SJCRH30 (cell line): Measurements from ENCODE around the gene KRT78. TPM values are rescaled to one million over a fixed set of nuclear protein-coding genes. Genes with fewer than 3 reads are reported as not detected.
"Not testable (repeated sequence)": the region's sequence is repeated elsewhere in the genome, so short reads cannot be mapped to it uniquely, and the experiment has no call there.

Experiments
- DNase-seq, 2 experiments: peaks; one replicate each; pipeline ENCODE4 v3.0.0-alpha.2; 2015 to 2020
- H3K27ac ChIP-seq: fragments of 250-450 bp; sonication (Bioruptor Pico); 2 replicates; pipeline ENCODE4 v1.5.1; 2020; ENCODE audit warnings: mild to moderate bottlenecking, moderate library complexity
- H3K27me3 ChIP-seq: fragments of 250-450 bp; sonication (Bioruptor Pico); 2 replicates; pipeline ENCODE4 v1.5.1; 2020; ENCODE audit warnings: mild to moderate bottlenecking, moderate library complexity
- H3K36me3 ChIP-seq: fragments of 250-450 bp; sonication (Bioruptor Pico); 2 replicates; pipeline ENCODE4 v1.5.1; 2020; ENCODE audit warnings: mild to moderate bottlenecking, moderate library complexity
- H3K4me1 ChIP-seq: fragments of 250-450 bp; sonication (Bioruptor Pico); 2 replicates; pipeline ENCODE4 v1.5.1; 2020; ENCODE audit warnings: mild to moderate bottlenecking, moderate library complexity
- H3K4me3 ChIP-seq: fragments of 250-450 bp; sonication (Bioruptor Pico); 2 replicates; pipeline ENCODE4 v1.5.1; 2020; ENCODE audit warnings: mild to moderate bottlenecking, moderate library complexity
- H3K9me3 ChIP-seq: fragments of 250-450 bp; sonication (Bioruptor Pico); replicated peaks from 2 replicates; pipeline ENCODE4 v1.5.1; 2020; ENCODE audit warnings: mild to moderate bottlenecking, moderate library complexity
- total RNA-seq: library from RNA; depleted of rRNA; stranded (reverse); fragments of >200 nt; shearing (Covaris generic); gene quantifications from 2 replicates; pipeline ENCODE4 v1.2.3, GENCODE V29; 2014; rRNA removed

Gene KRT78, protein sequence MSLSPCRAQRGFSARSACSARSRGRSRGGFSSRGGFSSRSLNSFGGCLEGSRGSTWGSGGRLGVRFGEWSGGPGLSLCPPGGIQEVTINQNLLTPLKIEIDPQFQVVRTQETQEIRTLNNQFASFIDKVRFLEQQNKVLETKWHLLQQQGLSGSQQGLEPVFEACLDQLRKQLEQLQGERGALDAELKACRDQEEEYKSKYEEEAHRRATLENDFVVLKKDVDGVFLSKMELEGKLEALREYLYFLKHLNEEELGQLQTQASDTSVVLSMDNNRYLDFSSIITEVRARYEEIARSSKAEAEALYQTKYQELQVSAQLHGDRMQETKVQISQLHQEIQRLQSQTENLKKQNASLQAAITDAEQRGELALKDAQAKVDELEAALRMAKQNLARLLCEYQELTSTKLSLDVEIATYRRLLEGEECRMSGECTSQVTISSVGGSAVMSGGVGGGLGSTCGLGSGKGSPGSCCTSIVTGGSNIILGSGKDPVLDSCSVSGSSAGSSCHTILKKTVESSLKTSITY
- not detected in 2 replicates for total RNA-seq

DNA sequence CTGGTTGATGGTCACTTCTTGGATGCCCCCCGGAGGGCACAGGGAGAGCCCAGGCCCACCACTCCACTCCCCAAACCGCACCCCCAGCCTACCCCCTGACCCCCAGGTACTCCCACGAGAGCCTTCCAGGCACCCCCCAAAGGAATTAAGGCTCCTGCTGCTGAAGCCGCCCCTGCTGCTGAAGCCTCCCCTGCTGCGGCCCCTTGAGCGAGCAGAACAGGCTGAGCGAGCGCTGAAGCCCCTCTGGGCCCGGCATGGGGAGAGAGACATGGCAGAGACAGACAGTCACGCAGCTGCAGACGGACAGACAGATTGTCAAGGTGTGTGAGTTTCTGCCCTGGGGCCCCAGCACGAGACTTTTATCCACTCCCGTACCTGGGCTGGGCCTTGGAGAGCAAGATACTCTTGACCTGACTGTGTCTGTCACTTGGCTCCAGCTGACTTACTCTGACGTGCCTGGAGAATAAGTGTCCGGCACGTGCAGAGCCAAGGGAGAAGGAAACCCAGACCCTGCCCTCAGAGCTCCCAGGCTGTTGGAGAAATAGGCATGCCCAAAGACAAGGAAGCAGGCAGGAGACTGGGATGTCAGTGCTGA is at the start of gene KRT78:
KRT78 (minus strand) TSS at position 334 of the 595 bp plus-strand sequence; CDS start at position 270, 64 bp downstream.
- DNase-seq: no peak
- no peaks in the 10 kb centered on the region for H3K36me3 ChIP-seq
- no peak within 1 kb of the TSS for H3K4me3 ChIP-seq
- H3K9me3 ChIP-seq: no peaks in the 10 kb centered on the region
- no peaks in the 10 kb centered on the region for H3K4me1 ChIP-seq
- H3K27ac ChIP-seq: no peak within 1 kb of the TSS
- no peaks in the 10 kb centered on the region; the same call in 1 of the 2 replicates for H3K27me3 ChIP-seq

DNA sequence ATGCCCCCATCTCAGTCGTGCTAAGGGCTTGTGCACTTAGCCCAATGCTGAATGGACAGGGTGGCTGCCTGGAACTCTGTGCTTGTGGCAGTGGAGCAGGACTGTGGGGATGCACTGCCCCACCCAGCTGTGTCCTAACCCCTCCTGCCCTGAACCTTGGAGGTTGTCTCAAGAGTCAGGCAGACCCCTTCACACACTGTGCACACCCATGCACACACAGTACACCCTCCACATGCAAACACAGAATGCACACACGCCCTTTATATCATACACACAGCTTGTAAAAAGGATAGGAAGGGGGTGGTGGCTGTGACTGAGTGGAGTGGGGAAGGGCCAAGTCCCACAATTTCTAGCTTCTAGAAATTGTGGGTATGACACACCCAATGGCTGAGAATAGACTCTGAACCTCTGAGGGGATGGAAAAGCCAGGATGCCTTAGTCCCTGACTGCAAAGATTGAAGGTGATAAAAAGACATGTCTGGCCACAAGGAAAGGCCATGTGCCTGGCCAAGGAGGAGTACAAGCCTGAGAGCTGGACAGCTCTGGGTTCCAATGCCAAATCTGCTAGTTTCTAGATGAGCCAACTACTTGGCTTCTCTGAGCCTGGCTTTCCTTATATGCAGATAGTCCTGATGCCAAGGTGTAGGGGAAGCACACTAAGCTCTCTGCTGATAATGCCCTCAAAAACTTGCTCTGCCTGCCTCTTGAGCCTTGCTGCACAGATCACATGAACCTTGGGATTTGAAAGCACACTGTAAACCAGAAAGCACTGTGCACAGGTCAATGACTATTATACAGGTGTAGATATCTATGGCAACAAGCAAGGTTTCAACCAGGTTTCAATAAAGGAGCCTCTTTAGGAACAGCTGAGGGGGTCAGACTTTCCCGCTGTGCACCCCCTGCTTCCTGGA is 47.7 kb upstream of the KRT78 start:
- Histone ChIP-seq H3K4me1 (peaks cover 17% of the 10 kb centered on the region), H3K27me3 (no peaks in the 10 kb centered on the region), H3K9me3 (no peaks in the 10 kb centered on the region), H3K4me3 (no peak overlapping the region), H3K27ac (no peak overlapping the region), H3K36me3 (no peaks in the 10 kb centered on the region)
- no peak for DNase-seq

DNA sequence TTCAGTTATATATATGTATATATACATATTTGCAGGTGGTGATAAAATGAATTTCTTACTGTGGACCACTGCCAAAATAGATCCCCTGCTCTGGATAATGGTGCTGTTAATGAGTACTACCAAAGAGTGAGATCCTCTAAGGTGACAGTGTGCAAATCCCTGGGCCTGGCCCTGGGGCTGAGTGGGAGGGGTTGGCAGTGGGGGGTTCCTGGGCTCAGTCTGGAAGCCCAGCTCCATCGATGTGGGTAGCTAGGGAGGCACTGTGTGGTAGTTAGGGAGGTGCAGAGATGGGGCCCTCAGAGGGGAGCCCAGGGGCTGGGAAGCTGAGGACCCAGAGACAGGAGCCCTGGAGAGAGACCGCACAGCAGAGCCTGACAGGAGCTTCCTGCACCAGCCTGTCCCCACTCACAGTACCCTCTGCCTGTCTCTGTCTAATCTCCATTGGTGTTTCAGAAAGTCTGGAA is 47.0 kb upstream of the KRT78 start:
- H3K27me3 ChIP-seq: no peaks in the 10 kb centered on the region
- no peaks in the 10 kb centered on the region for H3K9me3 ChIP-seq
- DNase-seq: no peak
- H3K4me1 ChIP-seq: peaks cover 17% of the 10 kb centered on the region
- H3K27ac ChIP-seq: no peak overlapping the region
- no peak overlapping the region for H3K4me3 ChIP-seq
- H3K36me3 ChIP-seq: no peaks in the 10 kb centered on the region

DNA sequence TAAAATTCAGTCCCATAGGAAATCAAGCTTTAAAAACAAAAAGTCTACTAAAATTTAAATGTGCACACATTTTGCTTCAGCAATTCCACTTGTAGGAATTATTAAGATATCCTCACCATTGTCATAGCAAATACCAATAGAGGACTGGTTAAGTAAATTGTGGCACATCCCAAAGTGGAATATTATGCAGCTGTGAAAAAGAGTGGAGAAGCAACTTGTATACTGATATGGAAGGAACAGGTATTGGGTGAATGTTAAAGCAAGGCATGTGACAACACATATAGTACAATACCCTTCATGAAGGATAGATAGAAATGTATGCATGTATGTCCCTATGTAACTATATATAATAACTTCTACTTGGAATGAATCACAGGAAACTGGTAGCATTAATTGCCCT is 44.2 kb upstream of the KRT78 start:
- Histone ChIP-seq H3K27me3 (no peaks in the 10 kb centered on the region), H3K4me1 (peaks cover 17% of the 10 kb centered on the region), H3K9me3 (no peaks in the 10 kb centered on the region), H3K36me3 (no peaks in the 10 kb centered on the region), H3K4me3 (no peak overlapping the region), H3K27ac (no peak overlapping the region)
- DNase-seq: no peak

DNA sequence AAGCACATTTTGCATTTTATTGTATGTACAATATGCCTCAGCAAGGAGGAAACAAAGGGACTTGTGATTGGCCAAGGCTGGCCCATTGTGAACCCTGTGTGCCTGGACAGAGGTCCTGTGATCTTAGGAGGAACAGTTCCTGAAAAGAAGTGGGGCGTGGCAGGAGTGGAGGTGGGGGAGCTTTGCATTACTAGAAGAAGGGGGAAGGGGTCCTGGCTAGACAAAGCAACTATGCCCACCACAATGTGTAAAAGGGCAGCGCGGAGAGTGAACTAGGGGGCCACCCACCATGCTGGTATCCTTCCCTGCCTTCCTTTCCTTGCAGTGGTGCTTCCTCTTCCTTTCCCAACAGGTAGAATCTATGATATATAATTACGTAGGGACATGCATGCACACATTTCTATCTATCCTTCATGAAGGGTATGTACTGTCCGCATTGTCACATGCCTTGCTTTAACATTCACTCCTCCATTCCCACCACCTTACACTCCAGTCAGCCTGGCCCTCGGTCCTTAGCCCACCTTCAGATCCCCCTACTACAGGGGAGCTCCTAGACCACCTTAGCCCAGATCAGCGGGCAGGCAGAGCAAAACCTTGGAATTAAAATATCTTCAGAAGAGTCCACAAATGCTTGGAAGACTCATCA is 43.5 kb upstream of the KRT78 start:
- no peaks in the 10 kb centered on the region for H3K9me3 ChIP-seq
- H3K4me1 ChIP-seq: peaks cover 17% of the 10 kb centered on the region
- H3K4me3 ChIP-seq: no peak overlapping the region
- no peak overlapping the region for H3K27ac ChIP-seq
- no peak for DNase-seq
- H3K36me3 ChIP-seq: no peaks in the 10 kb centered on the region
- H3K27me3 ChIP-seq: no peaks in the 10 kb centered on the region

DNA sequence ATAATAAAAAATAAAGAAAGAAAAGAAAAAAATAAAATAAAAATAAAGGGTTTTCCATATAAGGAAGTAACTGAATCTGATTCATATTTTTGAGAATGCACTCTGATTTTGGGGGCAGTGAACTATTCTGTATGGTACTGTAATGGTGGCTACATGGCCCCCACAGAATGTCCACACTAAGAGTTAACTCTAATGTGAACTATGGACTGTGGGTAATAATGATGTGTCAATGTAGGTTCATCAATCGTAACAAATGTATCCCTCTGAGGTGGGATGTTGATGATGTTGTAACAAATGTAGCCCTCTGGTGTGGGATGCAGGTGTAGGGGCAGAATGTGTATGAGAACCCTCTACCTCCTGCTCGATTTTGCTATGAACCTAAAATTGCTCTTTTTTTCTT is 42.2 kb upstream of the KRT78 start:
- no peak for DNase-seq
- no peaks in the 10 kb centered on the region for H3K27me3 ChIP-seq
- H3K4me1 ChIP-seq: peaks cover 10% of the 10 kb centered on the region
- H3K4me3 ChIP-seq: no peak overlapping the region
- H3K27ac ChIP-seq: no peak overlapping the region
- no peaks in the 10 kb centered on the region for H3K9me3 ChIP-seq
- no peaks in the 10 kb centered on the region for H3K36me3 ChIP-seq

DNA sequence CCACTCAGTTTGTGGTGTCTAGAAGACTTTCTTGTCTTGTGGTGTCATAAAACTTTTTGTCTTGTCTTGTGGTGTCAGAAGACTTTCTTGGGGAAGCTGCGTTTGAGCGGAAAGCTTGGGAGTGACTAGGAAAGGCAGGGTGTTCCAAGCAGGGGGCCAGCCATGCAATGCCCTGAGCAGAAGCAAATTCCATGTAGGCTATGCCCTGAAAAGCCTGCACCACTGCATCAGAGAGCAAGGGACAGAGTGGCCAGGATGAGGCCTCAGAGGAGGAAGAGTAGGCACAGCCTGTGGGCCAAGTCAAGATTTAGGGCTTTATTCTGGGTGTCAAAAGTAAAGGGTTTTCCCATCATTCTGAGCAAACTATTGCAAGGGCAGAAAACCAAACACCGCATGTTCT is 41.6 kb upstream of the KRT78 start:
- Histone ChIP-seq H3K4me3 (no peak overlapping the region), H3K36me3 (no peaks in the 10 kb centered on the region), H3K27me3 (no peaks in the 10 kb centered on the region), H3K4me1 (peaks cover 5% of the 10 kb centered on the region), H3K9me3 (no peaks in the 10 kb centered on the region), H3K27ac (no peak overlapping the region)
- DNase-seq: no peak

DNA sequence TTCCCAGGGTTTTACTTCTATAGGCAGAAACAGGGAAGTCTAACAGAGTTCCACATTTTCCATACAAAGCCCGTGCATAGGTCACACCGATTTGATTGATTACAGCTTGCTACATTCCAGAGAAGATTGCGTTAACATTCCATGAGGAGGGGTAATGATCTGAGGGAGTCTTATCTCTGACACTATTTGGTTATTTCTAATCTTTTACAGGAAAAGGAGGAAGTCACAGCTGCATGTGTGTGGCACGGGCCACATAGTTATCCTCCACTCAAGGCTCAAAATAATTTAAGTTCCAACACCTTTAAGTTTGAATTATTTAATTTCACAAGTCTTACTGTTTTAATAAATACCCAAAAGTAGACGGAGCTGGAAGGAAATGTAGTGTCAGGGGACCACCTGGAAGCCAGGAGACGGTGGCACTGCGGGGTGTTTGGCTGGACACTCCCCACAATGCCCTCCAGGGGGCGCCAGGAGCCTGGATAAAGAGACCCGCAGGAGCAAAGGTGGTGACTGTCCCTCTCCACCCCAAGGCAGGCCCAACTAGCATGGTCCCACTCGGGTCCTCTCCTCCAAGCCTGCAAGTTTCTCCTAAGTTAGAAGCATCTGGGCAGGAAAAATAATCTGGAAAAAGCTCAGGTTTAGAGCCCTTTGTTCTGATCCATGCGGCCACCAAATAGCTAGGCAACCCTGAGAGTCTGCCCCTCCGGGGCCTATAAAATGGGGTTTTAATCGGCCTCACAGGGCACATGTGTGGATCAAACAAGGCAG is 35.9 kb upstream of the KRT78 start:
- peak; percentile 56 to 78 for DNase-seq
- Histone ChIP-seq H3K9me3 (no peaks in the 10 kb centered on the region), H3K4me1 (no peaks in the 10 kb centered on the region), H3K36me3 (no peaks in the 10 kb centered on the region), H3K27ac (no peak overlapping the region), H3K4me3 (no peak overlapping the region), H3K27me3 (no peaks in the 10 kb centered on the region)

DNA sequence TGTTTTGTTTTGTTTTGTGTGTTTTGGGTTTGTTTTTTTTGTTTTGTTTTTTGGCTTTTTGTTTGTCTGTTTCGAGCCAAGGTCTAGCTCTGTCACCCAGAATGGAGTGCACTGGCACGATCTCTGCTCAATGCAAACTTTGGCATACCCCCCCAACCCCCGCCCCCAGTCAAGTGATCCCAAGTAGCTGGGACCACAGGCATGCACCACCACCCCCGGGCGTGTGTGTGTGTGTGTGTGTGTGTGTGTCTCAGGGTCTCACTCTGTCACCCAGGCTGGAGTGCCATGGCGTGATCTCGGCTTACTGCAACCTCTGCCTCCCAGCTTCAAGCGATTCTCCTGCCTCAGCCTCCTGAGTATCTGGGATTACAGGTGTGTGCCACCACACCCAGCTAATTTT is 31.7 kb upstream of the KRT78 start:
- not testable (repeated sequence) for H3K27ac ChIP-seq, DNase-seq, H3K27me3 ChIP-seq, H3K9me3 ChIP-seq, H3K36me3 ChIP-seq, H3K4me3 ChIP-seq
- H3K4me1 ChIP-seq: peaks cover 12% of the 10 kb centered on the region; the same call in 1 of the 2 replicates

DNA sequence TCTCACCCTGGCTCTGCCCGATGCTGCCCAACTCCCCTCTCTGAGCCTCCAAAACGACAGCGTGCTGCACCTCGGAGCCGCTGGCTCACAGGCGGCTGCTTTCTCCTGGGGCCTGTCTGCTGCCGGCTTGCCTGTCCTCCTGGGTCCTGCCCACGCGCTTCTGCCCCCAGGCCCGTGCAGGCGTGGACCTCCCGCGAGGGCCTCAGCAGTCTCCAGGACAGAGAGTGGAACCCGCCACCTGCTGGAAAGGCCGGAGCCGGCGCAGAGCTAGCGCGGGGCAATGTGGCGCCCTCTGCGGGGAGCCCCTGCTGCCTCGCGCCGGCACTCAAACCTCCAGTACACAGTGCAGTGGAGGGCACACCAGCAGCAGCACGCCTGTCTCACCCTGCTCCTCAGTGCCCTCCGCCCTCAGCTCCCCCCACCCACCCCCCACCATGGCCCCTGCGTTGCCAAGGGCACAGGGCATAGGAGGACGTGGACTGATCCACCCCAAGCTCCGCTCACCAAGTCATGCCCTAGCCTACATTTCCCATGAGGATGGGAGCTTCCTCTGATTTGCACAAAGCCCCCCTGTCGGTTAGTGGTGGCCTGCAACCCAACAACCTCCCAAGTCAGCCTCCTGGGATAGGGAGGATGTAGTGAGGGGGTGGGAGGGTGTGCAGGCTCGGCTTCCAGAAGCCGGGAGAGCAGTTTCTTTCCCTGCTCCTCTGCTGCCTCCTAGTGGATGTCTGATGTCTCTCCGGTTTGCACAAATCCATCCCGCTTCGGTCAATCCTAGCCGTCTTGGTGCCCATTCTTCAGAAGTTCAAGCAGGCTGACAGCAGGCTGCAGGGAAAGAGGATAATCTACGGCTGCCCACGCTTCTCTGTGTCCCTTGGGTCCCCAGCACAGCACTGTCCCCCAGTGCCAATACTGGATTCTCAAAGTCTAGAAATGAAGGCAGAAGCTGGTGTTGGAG is 30.9 kb upstream of the KRT78 start:
- DNase-seq: peak; percentile 80 to 88
- Histone ChIP-seq H3K27ac (no peak overlapping the region), H3K36me3 (no peaks in the 10 kb centered on the region), H3K4me1 (peaks cover 18% of the 10 kb centered on the region), H3K27me3 (no peaks in the 10 kb centered on the region), H3K4me3 (no peak overlapping the region), H3K9me3 (no peaks in the 10 kb centered on the region)

DNA sequence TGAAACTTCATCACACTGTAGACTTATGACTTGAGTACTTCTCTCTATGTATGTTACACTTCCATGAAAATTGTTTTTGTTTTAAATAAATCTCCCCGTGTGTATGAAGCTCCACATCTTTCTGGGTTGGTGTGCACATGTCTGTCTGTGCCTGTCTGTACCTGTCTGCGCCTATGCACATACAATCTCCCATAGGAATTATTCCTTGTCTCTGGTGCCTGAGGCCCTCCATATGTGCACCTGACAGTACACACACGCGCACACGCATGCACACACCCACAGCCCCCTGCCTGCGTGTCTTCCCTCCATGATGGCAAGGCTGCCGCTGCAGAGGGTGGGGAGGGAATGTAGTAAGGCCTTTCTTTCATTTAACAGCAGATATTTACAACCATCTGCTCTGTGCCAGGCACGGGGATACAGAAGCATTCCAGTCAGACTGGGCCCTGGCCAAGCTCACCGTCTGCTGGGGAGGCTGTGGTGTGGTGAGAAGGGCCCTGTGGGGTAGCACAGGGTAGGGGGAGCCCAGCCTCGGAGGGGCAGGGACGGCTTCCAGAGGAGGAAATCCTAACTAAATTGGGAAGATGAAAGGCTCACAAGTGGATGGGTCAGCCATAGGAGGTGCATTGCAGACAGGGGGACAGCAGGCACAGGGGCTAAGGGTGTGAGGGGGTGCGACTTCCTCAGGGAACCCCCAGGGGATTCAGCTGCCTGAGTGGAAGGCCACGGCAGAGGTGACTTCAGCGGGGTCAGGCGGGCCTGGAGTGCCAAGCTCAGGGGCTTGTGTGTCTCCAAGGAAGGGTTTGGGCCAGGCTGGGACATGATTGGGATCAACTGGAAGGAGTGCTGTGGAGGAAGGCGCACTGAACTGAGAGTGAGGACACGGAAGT is 30.0 kb upstream of the KRT78 start:
- Histone ChIP-seq H3K4me1 (peaks cover 24% of the 10 kb centered on the region), H3K4me3 (no peak overlapping the region), H3K27me3 (no peaks in the 10 kb centered on the region), H3K9me3 (no peaks in the 10 kb centered on the region), H3K27ac (no peak overlapping the region), H3K36me3 (no peaks in the 10 kb centered on the region)
- DNase-seq: no peak

DNA sequence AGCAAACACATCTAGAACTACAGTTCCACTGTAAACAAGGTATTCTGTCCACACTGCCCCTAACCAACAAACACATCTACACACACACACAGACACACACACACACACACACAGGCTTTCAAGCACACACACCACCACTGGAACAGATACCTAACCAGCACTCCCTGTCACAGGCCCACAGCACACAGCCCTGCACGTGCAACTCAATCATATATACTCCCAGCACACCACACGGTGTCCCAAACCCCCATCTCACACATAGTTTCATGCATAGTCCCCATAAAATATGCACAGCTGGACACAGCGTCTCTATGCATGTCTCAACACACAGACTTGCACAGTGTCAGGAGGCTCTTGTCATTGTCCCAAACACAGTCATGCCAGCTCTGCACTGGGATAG is 28.4 kb upstream of the KRT78 start:
- Histone ChIP-seq H3K27me3 (no peaks in the 10 kb centered on the region), H3K4me1 (peaks cover 26% of the 10 kb centered on the region), H3K27ac (no peak overlapping the region), H3K36me3 (no peaks in the 10 kb centered on the region), H3K9me3 (no peaks in the 10 kb centered on the region), H3K4me3 (no peak overlapping the region)
- DNase-seq: no peak
